Measurements from ENCODE around the gene TMEM245. TPM values are rescaled to one million over a fixed set of nuclear protein-coding genes. Genes with fewer than 3 reads are reported as not detected.

The TMEM245 gene
- total and polyA plus RNA-seq, 11 donors = 16.7 to 174 (median 99.6) TPM

DNA sequence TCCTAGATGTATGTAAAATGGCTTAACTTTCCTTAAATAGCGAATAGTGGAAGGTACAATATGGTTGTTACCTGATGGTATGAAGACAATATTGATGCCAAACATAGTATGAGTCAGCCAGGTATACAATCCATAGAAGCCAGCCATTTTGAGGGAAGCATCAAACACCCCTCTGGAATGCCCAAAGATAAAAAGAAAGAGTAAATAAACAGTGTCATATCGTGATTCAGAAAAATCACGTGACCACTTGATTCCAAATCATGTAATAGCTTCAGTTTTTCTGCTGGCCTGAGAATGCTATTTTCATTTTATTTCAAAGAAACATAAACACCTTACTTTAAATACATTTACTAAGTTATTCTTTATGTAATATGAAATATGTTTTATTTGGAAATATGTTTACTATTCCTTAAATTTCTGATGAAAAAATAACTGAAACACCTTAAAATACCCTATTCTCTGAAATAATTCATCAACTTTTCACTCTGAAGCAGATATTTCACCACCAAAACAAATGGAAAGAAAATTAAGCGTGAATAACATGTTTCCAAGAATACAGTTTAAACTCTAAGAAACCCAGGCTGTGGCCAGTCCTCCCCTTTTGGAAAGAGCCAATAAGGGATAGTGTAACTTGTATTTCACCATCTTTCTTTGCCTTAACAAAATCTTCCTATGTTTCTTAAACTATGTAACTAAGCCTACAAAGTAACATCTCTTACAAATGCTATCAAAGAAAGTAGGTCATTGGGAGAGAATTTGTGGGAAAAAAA is 81.6 kb downstream of the TMEM245 start:
- DNase-seq = no peak
- H3K27me3 ChIP-seq = no peaks in the 10 kb centered on the region
- intact Hi-C loops (cut with DNase I) = loop anchor here in 1 of 10 donors (5.0 kb wide), 1 partner anchor 106 kb away; the partner anchor contains the start of genes ABITRAM and ELP1
- H3K4me3 ChIP-seq = no peak overlapping the region
- peaks cover 0 to 54% (median 45%) of the 10 kb centered on the region in 9 donors for H3K36me3 ChIP-seq
- WGBS, 4 donors = 62 to 93% (median 87%) methylated on average over 4 of the region's 4 CpGs
- ATAC-seq = no peak
- TF ChIP-seq, protein P1, sequence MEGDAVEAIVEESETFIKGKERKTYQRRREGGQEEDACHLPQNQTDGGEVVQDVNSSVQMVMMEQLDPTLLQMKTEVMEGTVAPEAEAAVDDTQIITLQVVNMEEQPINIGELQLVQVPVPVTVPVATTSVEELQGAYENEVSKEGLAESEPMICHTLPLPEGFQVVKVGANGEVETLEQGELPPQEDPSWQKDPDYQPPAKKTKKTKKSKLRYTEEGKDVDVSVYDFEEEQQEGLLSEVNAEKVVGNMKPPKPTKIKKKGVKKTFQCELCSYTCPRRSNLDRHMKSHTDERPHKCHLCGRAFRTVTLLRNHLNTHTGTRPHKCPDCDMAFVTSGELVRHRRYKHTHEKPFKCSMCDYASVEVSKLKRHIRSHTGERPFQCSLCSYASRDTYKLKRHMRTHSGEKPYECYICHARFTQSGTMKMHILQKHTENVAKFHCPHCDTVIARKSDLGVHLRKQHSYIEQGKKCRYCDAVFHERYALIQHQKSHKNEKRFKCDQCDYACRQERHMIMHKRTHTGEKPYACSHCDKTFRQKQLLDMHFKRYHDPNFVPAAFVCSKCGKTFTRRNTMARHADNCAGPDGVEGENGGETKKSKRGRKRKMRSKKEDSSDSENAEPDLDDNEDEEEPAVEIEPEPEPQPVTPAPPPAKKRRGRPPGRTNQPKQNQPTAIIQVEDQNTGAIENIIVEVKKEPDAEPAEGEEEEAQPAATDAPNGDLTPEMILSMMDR (IDR thresholded peaks at IDR 0.05) = no peak
- no peak for TF ChIP-seq POLR2A (IDR thresholded peaks at IDR 0.05)
- H3K9me3 ChIP-seq = peaks cover 0 to 11% (median 0%) of the 10 kb centered on the region in 12 donors
- no peak overlapping the region for H3K27ac ChIP-seq
- peaks cover 0 to 22% (median 15%) of the 10 kb centered on the region in 12 donors for H3K4me1 ChIP-seq

DNA sequence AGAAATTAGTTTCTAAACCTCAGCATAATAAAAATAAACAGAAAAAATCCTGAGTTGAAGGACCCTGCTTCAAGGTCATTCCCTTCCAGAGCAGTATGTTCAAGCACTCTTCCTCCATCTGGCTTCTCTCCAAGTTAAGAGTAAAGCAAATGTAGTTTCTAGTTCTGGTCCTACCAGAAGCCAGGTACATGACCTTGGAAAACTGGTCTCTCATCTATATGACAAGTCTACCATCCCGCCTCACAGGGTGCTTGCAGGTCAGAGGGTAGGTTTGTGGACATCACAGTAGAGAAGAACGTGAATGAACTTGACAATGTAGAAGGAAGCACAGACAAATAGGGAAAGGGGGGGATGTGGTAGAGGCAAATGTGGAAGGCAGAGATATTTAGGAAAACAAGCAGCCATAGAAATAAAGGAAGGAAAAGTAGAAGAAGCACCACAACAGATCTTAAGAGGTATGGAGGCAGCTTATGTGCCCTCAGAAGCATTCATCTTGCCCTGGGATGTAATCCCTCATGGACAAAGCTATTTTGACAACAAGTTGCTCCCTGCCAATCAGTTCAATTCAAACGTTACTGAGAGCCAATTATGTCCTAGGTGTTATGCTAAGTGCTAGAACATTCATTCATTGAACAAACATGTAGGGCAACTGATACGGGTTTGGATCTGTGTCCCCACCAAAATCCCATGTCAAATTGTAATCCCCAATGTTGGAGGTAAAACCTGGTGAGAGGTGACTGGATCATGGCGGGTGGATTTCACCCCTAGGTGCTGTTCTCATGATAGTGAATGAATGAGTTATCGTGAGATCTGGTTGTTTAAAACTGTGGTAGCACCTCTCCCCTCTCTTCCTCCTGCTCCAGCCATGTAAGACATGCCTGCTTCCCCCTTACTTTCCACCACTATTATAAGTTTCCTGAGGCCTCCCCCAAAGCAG is 82.7 kb downstream of the TMEM245 start:
- TF ChIP-seq POLR2A (IDR thresholded peaks at IDR 0.05) = no peak
- TF ChIP-seq, protein P1 (IDR thresholded peaks at IDR 0.05) = no peak
- peak in 2 of 4 donors; percentile 22 to 44 for ATAC-seq
- no peaks in the 10 kb centered on the region for H3K27me3 ChIP-seq
- H3K36me3 ChIP-seq = peaks cover 0 to 61% (median 45%) of the 10 kb centered on the region in 9 donors
- 74 to 76% (median 75%) methylated on average over 6 of the region's 6 CpGs for WGBS, 4 donors
- no peak for DNase-seq
- intact Hi-C loops (cut with DNase I) = loop anchor here in 1 of 10 donors (5.0 kb wide), 1 partner anchor 105 kb away; the partner anchor contains the start of genes ABITRAM and ELP1
- H3K27ac ChIP-seq = peak overlapping the region in 11 of 12 donors; percentile 8 to 63 (median 43)
- H3K9me3 ChIP-seq = peaks cover 0 to 1% (median 0%) of the 10 kb centered on the region in 12 donors
- H3K4me3 ChIP-seq = no peak overlapping the region
- peaks cover 0 to 22% (median 15%) of the 10 kb centered on the region in 12 donors for H3K4me1 ChIP-seq

DNA sequence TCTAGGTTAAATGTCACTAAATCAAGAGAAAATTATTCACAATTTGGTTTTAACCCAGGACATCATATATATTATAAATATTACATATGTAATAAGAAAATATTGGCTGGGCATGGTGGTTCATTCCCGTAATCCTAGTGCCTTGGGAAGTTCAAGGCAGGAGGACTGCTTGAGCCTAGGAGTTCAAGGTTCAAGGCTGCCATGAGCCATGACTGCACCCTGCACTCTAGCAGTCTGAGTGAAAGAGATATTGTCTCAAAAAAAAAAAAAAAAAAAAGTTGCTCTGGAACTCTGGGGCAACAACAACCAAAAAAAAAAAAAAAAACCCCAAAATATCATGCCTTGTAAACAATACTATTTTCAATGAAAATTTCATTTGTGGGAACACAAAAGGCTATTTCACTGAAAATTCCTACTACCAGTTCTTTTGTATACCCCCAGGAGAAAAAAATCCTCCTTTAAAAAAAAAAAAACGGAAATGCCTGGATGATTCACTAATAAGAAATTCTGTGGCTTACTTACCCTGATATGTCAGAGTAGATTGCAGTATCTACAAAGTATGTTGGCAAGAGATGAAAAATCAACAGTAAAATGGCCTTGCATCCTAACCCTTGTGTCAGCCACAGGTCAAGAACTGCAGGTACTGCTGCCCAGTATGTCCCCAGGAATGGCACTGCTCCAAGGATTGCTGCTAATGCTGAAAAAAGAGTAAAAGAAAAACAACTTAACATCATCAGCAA is 83.9 kb downstream of the TMEM245 start:
- no peaks in the 10 kb centered on the region for H3K9me3 ChIP-seq
- H3K27ac ChIP-seq = peak overlapping the region in 11 of 12 donors; percentile 8 to 63 (median 43)
- intact Hi-C loops (cut with DNase I) = loop anchor here in 1 of 10 donors (5.0 kb wide), 1 partner anchor 104 kb away; the partner anchor contains the start of genes ABITRAM and ELP1
- WGBS, 4 donors = 52 to 65% (median 55%) methylated on average over 2 of the region's 2 CpGs
- H3K27me3 ChIP-seq = no peaks in the 10 kb centered on the region
- peak; percentile 53 to 77 (median 70) for ATAC-seq
- H3K36me3 ChIP-seq = peaks cover 0 to 65% (median 48%) of the 10 kb centered on the region in 9 donors
- peak in 2 of 5 donors; percentile 32 to 41 for DNase-seq
- peaks cover 0 to 22% (median 15%) of the 10 kb centered on the region in 12 donors for H3K4me1 ChIP-seq
- TF ChIP-seq, protein P1 (IDR thresholded peaks at IDR 0.05) = no peak
- no peak for TF ChIP-seq POLR2A (IDR thresholded peaks at IDR 0.05)
- no peak overlapping the region for H3K4me3 ChIP-seq
